Stomach (tissue), 4 donors: ENCODE results near the gene SLC7A9.

Experiments
- POLR2A ChIP-seq, 4 donors: fragments of 450-650 bp; IDR thresholded peaks; one replicate each; pipeline ENCODE4 v1.6.1; 2016; ENCODE audit warnings: antibody characterized with exemption in 4 of 4, control low read depth in 2 of 4, mild to moderate bottlenecking in 1 of 4, moderate library complexity in 1 of 4
- POLR2AphosphoS5 ChIP-seq, 3 donors: sonication (generic); formaldehyde crosslinking; IDR thresholded peaks; one replicate each; pipeline ENCODE4 v1.6.1; 2016; ENCODE audit warnings: antibody characterized with exemption in 3 of 3
- TF ChIP-seq, protein P1 (sequence below), 7 experiments: fragments of 450-650 bp in 4 of 7; fragments of 200-600 bp in 3 of 7; sonication (generic) in 3 of 7; IDR thresholded peaks; one replicate each; pipeline ENCODE4 v1.5.1; 2016 to 2019; ENCODE audit warnings: antibody characterized with exemption in 7 of 7, control low read depth in 2 of 7, mild to moderate bottlenecking in 1 of 7

DNA sequence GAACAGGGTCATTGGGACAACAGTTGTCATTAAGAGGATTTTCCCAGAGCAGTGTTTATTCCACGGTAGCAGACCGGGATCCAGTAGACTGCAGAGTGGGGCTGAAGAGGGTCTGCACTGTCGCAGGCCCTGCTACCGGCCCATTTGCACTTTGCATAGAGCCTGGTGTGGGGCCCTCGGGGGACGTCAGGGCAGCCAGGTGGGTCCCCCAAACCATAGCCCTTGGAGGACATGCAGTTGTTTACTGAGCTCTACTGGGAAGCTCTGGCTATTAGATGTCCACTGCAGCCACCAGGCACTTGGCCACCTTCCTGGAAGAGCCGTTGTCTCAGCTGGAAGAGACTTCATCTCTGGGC, 45.8 kb downstream of the SLC7A9 start:
- TF ChIP-seq, protein P1, sequence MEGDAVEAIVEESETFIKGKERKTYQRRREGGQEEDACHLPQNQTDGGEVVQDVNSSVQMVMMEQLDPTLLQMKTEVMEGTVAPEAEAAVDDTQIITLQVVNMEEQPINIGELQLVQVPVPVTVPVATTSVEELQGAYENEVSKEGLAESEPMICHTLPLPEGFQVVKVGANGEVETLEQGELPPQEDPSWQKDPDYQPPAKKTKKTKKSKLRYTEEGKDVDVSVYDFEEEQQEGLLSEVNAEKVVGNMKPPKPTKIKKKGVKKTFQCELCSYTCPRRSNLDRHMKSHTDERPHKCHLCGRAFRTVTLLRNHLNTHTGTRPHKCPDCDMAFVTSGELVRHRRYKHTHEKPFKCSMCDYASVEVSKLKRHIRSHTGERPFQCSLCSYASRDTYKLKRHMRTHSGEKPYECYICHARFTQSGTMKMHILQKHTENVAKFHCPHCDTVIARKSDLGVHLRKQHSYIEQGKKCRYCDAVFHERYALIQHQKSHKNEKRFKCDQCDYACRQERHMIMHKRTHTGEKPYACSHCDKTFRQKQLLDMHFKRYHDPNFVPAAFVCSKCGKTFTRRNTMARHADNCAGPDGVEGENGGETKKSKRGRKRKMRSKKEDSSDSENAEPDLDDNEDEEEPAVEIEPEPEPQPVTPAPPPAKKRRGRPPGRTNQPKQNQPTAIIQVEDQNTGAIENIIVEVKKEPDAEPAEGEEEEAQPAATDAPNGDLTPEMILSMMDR (IDR thresholded peaks at IDR 0.05), result no peak
- no peak for TF ChIP-seq POLR2AphosphoS5 (IDR thresholded peaks at IDR 0.05)
- no peak for TF ChIP-seq POLR2A (IDR thresholded peaks at IDR 0.05)
